HCT116 (cell line): ENCODE results near the gene MRPL37.

Experiments
- EZH2 ChIP-seq: fragments of 200-600 bp; sonication (generic); IDR thresholded peaks from 2 replicates; pipeline ENCODE4 v1.6.1; 2017; ENCODE audit warnings: antibody characterized with exemption, mixed run types
- EZH2phosphoT487 ChIP-seq: fragments of 200-600 bp; IDR thresholded peaks from 2 replicates; pipeline ENCODE4 v1.6.1; 2018; ENCODE audit warnings: antibody characterized with exemption, borderline replicate concordance
- FOSL1 ChIP-seq: IDR thresholded peaks from 2 replicates; pipeline ENCODE4 v1.6.1; 2012; ENCODE audit warnings: low read depth
- POLR2A ChIP-seq: IDR thresholded peaks from 2 replicates; pipeline ENCODE4 v1.7.0; 2011; ENCODE audit warnings: borderline replicate concordance; ENCODE audit not compliant: insufficient read depth, insufficient read length; ENCODE audit errors: extremely low read depth
- POLR2AphosphoS5 ChIP-seq: IDR thresholded peaks from 2 replicates; pipeline ENCODE4 v1.6.1; 2011; ENCODE audit warnings: mild to moderate bottlenecking, low read depth, low read length, moderate library complexity
- ZFX ChIP-seq: fragments of 450-650 bp; IDR thresholded peaks from 2 replicates; pipeline ENCODE4 v1.6.1; 2017
- ZNF274 ChIP-seq: fragments of 200-500 bp; sonication (Bioruptor generic); IDR thresholded peaks from 2 replicates; pipeline ENCODE4 v1.6.1; 2014; ENCODE audit warnings: mild to moderate bottlenecking, low read depth, low read length, inconsistent platforms
- TF ChIP-seq, protein P1 (sequence below): IDR thresholded peaks from 2 replicates; pipeline ENCODE4 v1.6.1; 2012
- TF ChIP-seq, protein P2 (sequence below): IDR thresholded peaks from 2 replicates; pipeline ENCODE4 v1.6.1; 2012; ENCODE audit warnings: low read depth
- TF ChIP-seq, protein P3 (sequence below), 3 experiments: fragments of 200-600 bp in 1 of 3; sonication (generic) in 1 of 3; IDR thresholded peaks in 2 of 3; conservative IDR thresholded peaks in 1 of 3; 2 replicates each; pipeline ENCODE4 v1.5.1; 2012 to 2017; ENCODE audit warnings: low read depth in 2 of 3, low read length in 2 of 3, antibody characterized with exemption in 1 of 3, borderline replicate concordance in 1 of 3, control low read depth in 1 of 3, mild to moderate bottlenecking in 1 of 3, mixed read lengths in 1 of 3, mixed run types in 1 of 3, moderate library complexity in 1 of 3; ENCODE audit not compliant: insufficient read depth in 1 of 3
- TF ChIP-seq, protein P4 (sequence below): IDR thresholded peaks from 2 replicates; pipeline ENCODE4 v1.6.1; 2011; ENCODE audit warnings: mild to moderate bottlenecking, low read length, moderate library complexity; ENCODE audit not compliant: insufficient replicate concordance; ENCODE audit errors: extremely low read depth

DNA sequence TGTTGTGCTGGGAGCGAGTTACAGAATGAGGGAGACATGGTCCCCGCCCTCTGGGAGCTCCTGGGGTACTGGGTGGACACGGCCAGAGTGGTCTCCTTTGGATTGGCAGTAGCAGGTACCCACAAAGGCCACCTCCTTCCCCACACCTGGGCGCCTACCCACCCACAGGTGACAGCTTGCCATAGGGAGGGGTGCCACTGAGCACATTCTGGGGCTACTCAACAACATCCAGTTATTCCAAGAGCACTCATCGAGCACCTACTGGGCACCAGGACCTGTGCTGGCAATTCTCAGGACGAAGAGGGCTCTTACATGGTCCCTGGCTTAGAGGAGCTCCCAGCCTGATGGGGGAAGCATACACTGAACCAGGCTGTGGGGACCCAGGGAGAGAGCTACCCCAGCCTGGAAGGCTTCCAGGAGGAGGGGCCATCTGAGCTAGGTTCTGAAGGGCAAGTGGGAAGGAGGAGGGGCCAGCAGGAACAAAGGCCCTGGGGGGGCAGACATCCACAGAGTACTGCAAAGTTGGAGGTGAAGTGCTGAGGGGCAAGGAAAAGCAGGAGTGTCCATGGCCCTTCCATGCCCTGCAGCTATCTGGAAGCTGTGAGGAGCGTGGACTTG is 22.0 kb downstream of the MRPL37 start:
- no peak for TF ChIP-seq POLR2A
- TF ChIP-seq, protein P1, sequence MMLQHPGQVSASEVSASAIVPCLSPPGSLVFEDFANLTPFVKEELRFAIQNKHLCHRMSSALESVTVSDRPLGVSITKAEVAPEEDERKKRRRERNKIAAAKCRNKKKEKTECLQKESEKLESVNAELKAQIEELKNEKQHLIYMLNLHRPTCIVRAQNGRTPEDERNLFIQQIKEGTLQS, result no peak
- TF ChIP-seq, protein P2, sequence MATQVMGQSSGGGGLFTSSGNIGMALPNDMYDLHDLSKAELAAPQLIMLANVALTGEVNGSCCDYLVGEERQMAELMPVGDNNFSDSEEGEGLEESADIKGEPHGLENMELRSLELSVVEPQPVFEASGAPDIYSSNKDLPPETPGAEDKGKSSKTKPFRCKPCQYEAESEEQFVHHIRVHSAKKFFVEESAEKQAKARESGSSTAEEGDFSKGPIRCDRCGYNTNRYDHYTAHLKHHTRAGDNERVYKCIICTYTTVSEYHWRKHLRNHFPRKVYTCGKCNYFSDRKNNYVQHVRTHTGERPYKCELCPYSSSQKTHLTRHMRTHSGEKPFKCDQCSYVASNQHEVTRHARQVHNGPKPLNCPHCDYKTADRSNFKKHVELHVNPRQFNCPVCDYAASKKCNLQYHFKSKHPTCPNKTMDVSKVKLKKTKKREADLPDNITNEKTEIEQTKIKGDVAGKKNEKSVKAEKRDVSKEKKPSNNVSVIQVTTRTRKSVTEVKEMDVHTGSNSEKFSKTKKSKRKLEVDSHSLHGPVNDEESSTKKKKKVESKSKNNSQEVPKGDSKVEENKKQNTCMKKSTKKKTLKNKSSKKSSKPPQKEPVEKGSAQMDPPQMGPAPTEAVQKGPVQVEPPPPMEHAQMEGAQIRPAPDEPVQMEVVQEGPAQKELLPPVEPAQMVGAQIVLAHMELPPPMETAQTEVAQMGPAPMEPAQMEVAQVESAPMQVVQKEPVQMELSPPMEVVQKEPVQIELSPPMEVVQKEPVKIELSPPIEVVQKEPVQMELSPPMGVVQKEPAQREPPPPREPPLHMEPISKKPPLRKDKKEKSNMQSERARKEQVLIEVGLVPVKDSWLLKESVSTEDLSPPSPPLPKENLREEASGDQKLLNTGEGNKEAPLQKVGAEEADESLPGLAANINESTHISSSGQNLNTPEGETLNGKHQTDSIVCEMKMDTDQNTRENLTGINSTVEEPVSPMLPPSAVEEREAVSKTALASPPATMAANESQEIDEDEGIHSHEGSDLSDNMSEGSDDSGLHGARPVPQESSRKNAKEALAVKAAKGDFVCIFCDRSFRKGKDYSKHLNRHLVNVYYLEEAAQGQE, result no peak
- TF ChIP-seq EZH2, result no peak
- TF ChIP-seq, protein P3, sequence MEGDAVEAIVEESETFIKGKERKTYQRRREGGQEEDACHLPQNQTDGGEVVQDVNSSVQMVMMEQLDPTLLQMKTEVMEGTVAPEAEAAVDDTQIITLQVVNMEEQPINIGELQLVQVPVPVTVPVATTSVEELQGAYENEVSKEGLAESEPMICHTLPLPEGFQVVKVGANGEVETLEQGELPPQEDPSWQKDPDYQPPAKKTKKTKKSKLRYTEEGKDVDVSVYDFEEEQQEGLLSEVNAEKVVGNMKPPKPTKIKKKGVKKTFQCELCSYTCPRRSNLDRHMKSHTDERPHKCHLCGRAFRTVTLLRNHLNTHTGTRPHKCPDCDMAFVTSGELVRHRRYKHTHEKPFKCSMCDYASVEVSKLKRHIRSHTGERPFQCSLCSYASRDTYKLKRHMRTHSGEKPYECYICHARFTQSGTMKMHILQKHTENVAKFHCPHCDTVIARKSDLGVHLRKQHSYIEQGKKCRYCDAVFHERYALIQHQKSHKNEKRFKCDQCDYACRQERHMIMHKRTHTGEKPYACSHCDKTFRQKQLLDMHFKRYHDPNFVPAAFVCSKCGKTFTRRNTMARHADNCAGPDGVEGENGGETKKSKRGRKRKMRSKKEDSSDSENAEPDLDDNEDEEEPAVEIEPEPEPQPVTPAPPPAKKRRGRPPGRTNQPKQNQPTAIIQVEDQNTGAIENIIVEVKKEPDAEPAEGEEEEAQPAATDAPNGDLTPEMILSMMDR (IDR thresholded peaks at IDR 0.05 in 2 of 3, conservative IDR thresholded peaks at IDR 0.05 in 1 of 3; ENCODE audit: borderline replicate concordance in 1 of 3, insufficient read depth in 1 of 3, low read depth in 2 of 3, low read length in 2 of 3), result no peak
- no peak for TF ChIP-seq EZH2phosphoT487
- TF ChIP-seq, protein P4, sequence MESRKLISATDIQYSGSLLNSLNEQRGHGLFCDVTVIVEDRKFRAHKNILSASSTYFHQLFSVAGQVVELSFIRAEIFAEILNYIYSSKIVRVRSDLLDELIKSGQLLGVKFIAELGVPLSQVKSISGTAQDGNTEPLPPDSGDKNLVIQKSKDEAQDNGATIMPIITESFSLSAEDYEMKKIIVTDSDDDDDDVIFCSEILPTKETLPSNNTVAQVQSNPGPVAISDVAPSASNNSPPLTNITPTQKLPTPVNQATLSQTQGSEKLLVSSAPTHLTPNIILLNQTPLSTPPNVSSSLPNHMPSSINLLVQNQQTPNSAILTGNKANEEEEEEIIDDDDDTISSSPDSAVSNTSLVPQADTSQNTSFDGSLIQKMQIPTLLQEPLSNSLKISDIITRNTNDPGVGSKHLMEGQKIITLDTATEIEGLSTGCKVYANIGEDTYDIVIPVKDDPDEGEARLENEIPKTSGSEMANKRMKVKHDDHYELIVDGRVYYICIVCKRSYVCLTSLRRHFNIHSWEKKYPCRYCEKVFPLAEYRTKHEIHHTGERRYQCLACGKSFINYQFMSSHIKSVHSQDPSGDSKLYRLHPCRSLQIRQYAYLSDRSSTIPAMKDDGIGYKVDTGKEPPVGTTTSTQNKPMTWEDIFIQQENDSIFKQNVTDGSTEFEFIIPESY, result no peak
- no peak; the same call in 1 of the 2 replicates for TF ChIP-seq POLR2AphosphoS5
- no peak for TF ChIP-seq FOSL1
- TF ChIP-seq ZFX, result no peak
- TF ChIP-seq ZNF274, result no peak
